Measurements from ENCODE around the gene RACGAP1. TPM values are rescaled to one million over a fixed set of nuclear protein-coding genes. Genes with fewer than 3 reads are reported as not detected.

Gene RACGAP1
- total and polyA plus RNA-seq, 2 experiments from 2014 or later: 35.4 to 55.4 TPM

- no peak overlapping the region for H3K9ac ChIP-seq
- peaks cover 25% of the 10 kb centered on the region for H3K27me3 ChIP-seq (replicated peaks; ENCODE audit: insufficient read depth)
- no peaks in the 10 kb centered on the region for H3K9me3 ChIP-seq (ENCODE audit: low read depth)
- H3K4me1 ChIP-seq (ENCODE audit: insufficient read depth): no peaks in the 10 kb centered on the region
- peak; percentile 31 for DNase-seq
- no peak overlapping the region for H3K4me3 ChIP-seq
- WGBS, 2 experiments (ENCODE audit: low coverage in 1 of 2, low lambda C conversion rate in 2 of 2, missing lambda C conversion rate in 2 of 2): 68 to 73% methylated on average over 20 to 21 of the region's 21 CpGs
- no peaks in the 10 kb centered on the region for H3K9me2 ChIP-seq (ENCODE audit: insufficient read depth)
- no peaks in the 10 kb centered on the region for H3F3A ChIP-seq (ENCODE audit: insufficient read depth)
- in situ Hi-C loops (cut with MboI): no loop called here
- no peaks in the 10 kb centered on the region for H3K79me2 ChIP-seq (ENCODE audit: insufficient read depth)
- no peaks in the 10 kb centered on the region for H3K36me3 ChIP-seq (ENCODE audit: low read depth)
- H4K20me1 ChIP-seq (ENCODE audit: insufficient read depth): no peaks in the 10 kb centered on the region
- no peak overlapping the region for H3K27ac ChIP-seq
- H3K4me2 ChIP-seq (ENCODE audit: unreplicated experiment): no peak overlapping the region
- no peak overlapping the region for H2AFZ ChIP-seq
- TF ChIP-seq EZH2phosphoT487 (IDR thresholded peaks at IDR 0.05; ENCODE audit: insufficient read depth, low read depth) (no peak), EZH2 (IDR thresholded peaks at IDR 0.05; ENCODE audit: insufficient read depth, poor library complexity, severe bottlenecking) (no peak)
Observed at GRCh38 chr12:49962861-49963765, 62.2 kb downstream of the RACGAP1 start.

GRCh38 chr12:49961993-49962764 is 63.1 kb downstream of the RACGAP1 start:
- TF ChIP-seq EZH2 (IDR thresholded peaks at IDR 0.05; ENCODE audit: insufficient read depth, poor library complexity, severe bottlenecking) (no peak), EZH2phosphoT487 (IDR thresholded peaks at IDR 0.05; ENCODE audit: insufficient read depth, low read depth) (no peak)
- Histone ChIP-seq H3K4me2 (ENCODE audit: unreplicated experiment) (no peak overlapping the region), H3K9me3 (ENCODE audit: low read depth) (no peaks in the 10 kb centered on the region), H3K9ac (no peak overlapping the region), H2AFZ (no peak overlapping the region), H3K27ac (no peak overlapping the region), H3F3A (ENCODE audit: insufficient read depth) (no peaks in the 10 kb centered on the region), H4K20me1 (ENCODE audit: insufficient read depth) (no peaks in the 10 kb centered on the region), H3K36me3 (ENCODE audit: low read depth) (no peaks in the 10 kb centered on the region), H3K9me2 (ENCODE audit: insufficient read depth) (no peaks in the 10 kb centered on the region), H3K79me2 (ENCODE audit: insufficient read depth) (no peaks in the 10 kb centered on the region), H3K27me3 (replicated peaks; ENCODE audit: insufficient read depth) (peaks cover 27% of the 10 kb centered on the region), H3K4me1 (ENCODE audit: insufficient read depth) (no peaks in the 10 kb centered on the region), H3K4me3 (no peak overlapping the region)
- 68 to 74% methylated on average over 34 to 37 of the region's 37 CpGs for WGBS, 2 experiments (ENCODE audit: low coverage in 1 of 2, low lambda C conversion rate in 2 of 2, missing lambda C conversion rate in 2 of 2)
- in situ Hi-C loops (cut with MboI): no loop called here
- no peak for DNase-seq

GRCh38 chr12:49961111-49961922 is 64.0 kb downstream of the RACGAP1 start, which contains the start of gene AQP5:
Gene AQP5, plus strand, starts transcription at chr12:49961872. Its CDS starts 146 bp downstream, at chr12:49962018.
- H3K36me3 ChIP-seq (ENCODE audit: low read depth): no peaks in the 10 kb centered on the region
- peak; percentile 81 for TF ChIP-seq EZH2 (IDR thresholded peaks at IDR 0.05; ENCODE audit: insufficient read depth, poor library complexity, severe bottlenecking)
- peak; percentile 86; the same call in 1 of the 2 replicates for TF ChIP-seq EZH2phosphoT487 (IDR thresholded peaks at IDR 0.05; ENCODE audit: insufficient read depth, low read depth)
- H3K27me3 ChIP-seq (replicated peaks; ENCODE audit: insufficient read depth): peaks cover 29% of the 10 kb centered on the region
- 6 to 9% methylated on average over 15 to 85 of the region's 111 CpGs for WGBS, 2 experiments (ENCODE audit: low coverage in 1 of 2, low lambda C conversion rate in 2 of 2, missing lambda C conversion rate in 2 of 2)
- DNase-seq: peak; percentile 26
- no peaks in the 10 kb centered on the region for H4K20me1 ChIP-seq (ENCODE audit: insufficient read depth)
- no peak within 1 kb of the TSS for H3K27ac ChIP-seq
- H2AFZ ChIP-seq: no peak within 1 kb of the TSS
- H3F3A ChIP-seq (ENCODE audit: insufficient read depth): no peaks in the 10 kb centered on the region
- H3K9me2 ChIP-seq (ENCODE audit: insufficient read depth): no peaks in the 10 kb centered on the region
- in situ Hi-C loops (cut with MboI): no loop called here
- peak within 1 kb of the TSS; percentile 23 for H3K4me2 ChIP-seq (ENCODE audit: unreplicated experiment)
- no peaks in the 10 kb centered on the region for H3K4me1 ChIP-seq (ENCODE audit: insufficient read depth)
- no peak within 1 kb of the TSS for H3K9ac ChIP-seq
- H3K9me3 ChIP-seq (ENCODE audit: low read depth): no peaks in the 10 kb centered on the region
- no peaks in the 10 kb centered on the region for H3K79me2 ChIP-seq (ENCODE audit: insufficient read depth)
- H3K4me3 ChIP-seq: peak within 1 kb of the TSS; percentile 25; the same call in 1 of the 2 replicates

All from GM23248 (cell line).